ENCODE data around the gene CAPN10. TPM values are rescaled to one million over a fixed set of nuclear protein-coding genes. Genes with fewer than 3 reads are reported as not detected.

The CAPN10 gene
- total and polyA plus RNA-seq, 2 donors (not counting 3 experiments of a cell fraction or from before 2014, with no cell fraction given), result 25.2 to 39.9 TPM

DNA sequence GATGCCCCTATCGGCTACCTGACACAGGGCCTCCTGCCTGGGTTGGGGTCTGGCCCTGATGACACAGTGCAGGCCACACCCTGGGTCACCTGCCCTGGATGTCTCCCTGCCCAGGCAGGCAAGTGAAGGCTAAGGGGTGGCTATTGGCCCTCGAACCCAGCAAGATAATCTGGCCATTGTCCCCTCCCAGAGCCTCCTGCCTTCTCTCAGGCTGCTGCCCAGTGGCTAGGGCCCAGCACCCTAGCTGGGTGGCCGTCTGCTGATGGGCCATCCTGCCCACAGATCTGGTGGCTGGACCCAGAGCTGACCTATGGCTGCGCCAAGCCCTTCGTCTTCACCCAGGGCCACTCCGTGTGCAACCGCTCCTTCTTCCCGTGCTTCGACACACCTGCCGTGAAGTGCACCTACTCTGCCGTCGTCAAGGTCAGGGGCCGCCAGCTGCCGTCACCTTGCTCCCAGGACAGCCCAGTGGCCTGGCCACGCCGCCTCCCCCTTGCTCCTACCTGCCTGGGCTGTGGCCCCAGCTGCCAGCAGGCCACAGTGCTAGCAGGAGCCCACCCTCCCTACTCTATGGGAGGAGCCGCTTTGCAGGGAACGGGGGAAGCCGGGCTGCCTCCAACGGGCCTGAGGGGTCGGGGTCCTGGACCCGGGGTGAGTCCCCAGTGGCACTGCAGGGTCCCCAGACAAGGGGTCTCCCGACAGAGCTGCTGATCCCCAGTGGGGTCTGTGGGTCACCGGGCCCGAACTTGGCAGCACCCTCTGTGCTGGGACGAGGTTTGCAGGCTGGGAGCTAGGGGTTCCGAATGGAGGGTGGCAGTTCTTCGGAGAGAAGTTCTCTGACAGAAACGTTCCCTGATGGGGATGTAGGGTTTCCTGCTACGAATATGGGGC is 14.1 kb upstream of the CAPN10 start:
- Histone ChIP-seq H4K20me1 (replicated peaks; ENCODE audit: control insufficient read depth, extremely low read depth, insufficient read depth, low read length) (no peaks in the 10 kb centered on the region), H2AFZ (ENCODE audit: low read depth, low read length) (no peak overlapping the region), H3K9me3 (replicated peaks; ENCODE audit: control insufficient read depth, insufficient read depth, low read length) (no peaks in the 10 kb centered on the region), H3K79me2 (ENCODE audit: control insufficient read depth, insufficient read depth, low read length) (peaks cover 20% of the 10 kb centered on the region), H3K4me2 (ENCODE audit: insufficient read depth, low read length) (no peak overlapping the region), H3K9ac (replicated peaks; ENCODE audit: extremely low read depth, insufficient read depth, low read length) (no peak overlapping the region), H3K27me3 (ENCODE audit: control insufficient read depth in 2 of 2, insufficient read depth in 2 of 2, low read length in 2 of 2) (no peaks in the 10 kb centered on the region), H3K4me3 (replicated peaks in 1 of 3; ENCODE audit: insufficient read depth in 1 of 3, low read depth in 1 of 3, low read length in 3 of 3) (no peak overlapping the region), H3K4me1 (ENCODE audit: control insufficient read depth, extremely low read depth, insufficient read depth, low read length) (peaks cover 10% of the 10 kb centered on the region), H3K27ac (ENCODE audit: insufficient read depth, low read depth, low read length) (no peak overlapping the region), H3K36me3 (ENCODE audit: control insufficient read depth in 2 of 2, extremely low read depth in 1 of 2, insufficient read depth in 2 of 2, low read length in 2 of 2) (peaks cover 0 to 21% of the 10 kb centered on the region in 2 experiments), H3K9me1 (replicated peaks; ENCODE audit: control insufficient read depth, extremely low read depth, insufficient read depth, low read length) (no peaks in the 10 kb centered on the region)
- intact Hi-C loops (cut with micrococcal nuclease), result no loop called here
- TF ChIP-seq, protein P1, sequence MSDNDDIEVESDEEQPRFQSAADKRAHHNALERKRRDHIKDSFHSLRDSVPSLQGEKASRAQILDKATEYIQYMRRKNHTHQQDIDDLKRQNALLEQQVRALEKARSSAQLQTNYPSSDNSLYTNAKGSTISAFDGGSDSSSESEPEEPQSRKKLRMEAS (IDR thresholded peaks at IDR 0.05; ENCODE audit: insufficient read depth, insufficient read length), result no peak
- no peak for TF ChIP-seq JUN (IDR thresholded peaks at IDR 0.05; ENCODE audit: borderline replicate concordance, insufficient read depth, insufficient read length, low read depth)
- TF ChIP-seq, protein P2, sequence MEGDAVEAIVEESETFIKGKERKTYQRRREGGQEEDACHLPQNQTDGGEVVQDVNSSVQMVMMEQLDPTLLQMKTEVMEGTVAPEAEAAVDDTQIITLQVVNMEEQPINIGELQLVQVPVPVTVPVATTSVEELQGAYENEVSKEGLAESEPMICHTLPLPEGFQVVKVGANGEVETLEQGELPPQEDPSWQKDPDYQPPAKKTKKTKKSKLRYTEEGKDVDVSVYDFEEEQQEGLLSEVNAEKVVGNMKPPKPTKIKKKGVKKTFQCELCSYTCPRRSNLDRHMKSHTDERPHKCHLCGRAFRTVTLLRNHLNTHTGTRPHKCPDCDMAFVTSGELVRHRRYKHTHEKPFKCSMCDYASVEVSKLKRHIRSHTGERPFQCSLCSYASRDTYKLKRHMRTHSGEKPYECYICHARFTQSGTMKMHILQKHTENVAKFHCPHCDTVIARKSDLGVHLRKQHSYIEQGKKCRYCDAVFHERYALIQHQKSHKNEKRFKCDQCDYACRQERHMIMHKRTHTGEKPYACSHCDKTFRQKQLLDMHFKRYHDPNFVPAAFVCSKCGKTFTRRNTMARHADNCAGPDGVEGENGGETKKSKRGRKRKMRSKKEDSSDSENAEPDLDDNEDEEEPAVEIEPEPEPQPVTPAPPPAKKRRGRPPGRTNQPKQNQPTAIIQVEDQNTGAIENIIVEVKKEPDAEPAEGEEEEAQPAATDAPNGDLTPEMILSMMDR (IDR thresholded peaks at IDR 0.05; ENCODE audit: extremely low read depth in 1 of 2, insufficient read depth in 1 of 2, low read depth in 1 of 2, low read length in 2 of 2), result no peak
- no peak for TF ChIP-seq MYC (IDR thresholded peaks at IDR 0.05; ENCODE audit: low read depth, low read length)
- TF ChIP-seq FOS (IDR thresholded peaks at IDR 0.05; ENCODE audit: borderline replicate concordance, insufficient read depth, low read length), result no peak
- TF ChIP-seq POLR2A (IDR thresholded peaks at IDR 0.05; ENCODE audit: low read depth, low read length), result no peak
- TF ChIP-seq POLR2AphosphoS5 (IDR thresholded peaks at IDR 0.05; ENCODE audit: insufficient read depth, low read depth, low read length), result no peak
- TF ChIP-seq GATA2 (IDR thresholded peaks at IDR 0.05; ENCODE audit: insufficient read depth, insufficient read length, low read depth, low read length), result no peak
- TF ChIP-seq EZH2 (IDR thresholded peaks at IDR 0.05; ENCODE audit: borderline replicate concordance, low read depth, low read length, severe bottlenecking), result no peak
- BruUV-seq (replicated peaks), result no TSS peak
- CTCF ChIA-PET, result no interaction called here
- DNase-seq (ENCODE audit: low read depth, low spot score), result no peak
- dilution Hi-C loops (cut with MboI; ENCODE audit: extremely low pct_ligation_motif_present, low sequenced_read_pairs), result no loop called here
- FAIRE-seq, result no peak
- POLR2A ChIA-PET, result no interaction called here

Measured in endothelial cell of umbilical vein (primary cell).